ENCODE data around the gene TSGA10IP. TPM values are rescaled to one million over a fixed set of nuclear protein-coding genes. Genes with fewer than 3 reads are reported as not detected.

Gene TSGA10IP
- total RNA-seq, 2 experiments from 2014 or later: not detected

DNA sequence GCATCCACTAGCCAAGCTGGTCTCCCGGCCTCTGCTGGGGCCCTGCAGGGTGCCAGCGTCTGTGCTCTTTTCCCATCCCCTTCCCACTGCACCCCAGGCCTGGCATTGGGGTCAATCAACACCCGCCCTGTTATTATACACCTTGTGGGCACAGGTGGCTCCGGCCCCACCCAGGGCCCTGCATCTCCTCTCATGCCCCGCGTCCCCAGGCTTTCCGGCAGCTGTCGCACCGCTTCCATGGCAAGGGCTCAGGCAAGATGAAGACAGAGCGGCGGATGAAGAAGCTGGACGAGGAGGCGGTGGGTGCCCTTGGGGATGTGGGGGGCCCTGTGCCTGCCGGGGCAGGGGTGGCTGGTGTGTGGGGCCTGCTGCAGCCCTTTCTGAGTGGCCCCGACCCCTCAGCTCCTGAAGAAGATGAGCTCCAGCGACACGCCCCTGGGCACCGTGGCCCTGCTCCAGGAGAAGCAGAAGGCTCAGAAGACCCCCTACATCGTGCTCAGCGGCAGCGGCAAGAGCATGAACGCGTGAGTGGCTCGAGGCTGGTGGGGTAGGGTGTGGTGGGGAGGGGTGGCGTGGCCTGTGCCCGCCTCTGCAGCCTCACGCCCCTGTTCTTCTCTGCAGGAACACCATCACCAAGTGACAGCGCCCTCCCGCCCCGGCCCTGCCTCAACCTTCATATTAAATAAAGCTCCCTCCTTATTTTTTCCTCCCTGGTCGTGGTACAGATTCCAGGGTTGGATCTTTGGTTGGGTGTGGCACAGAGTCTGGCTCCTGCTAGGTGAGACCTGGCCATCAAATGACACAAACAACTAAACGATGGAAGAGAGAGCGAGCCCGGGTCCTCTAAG is 33.3 kb downstream of the TSGA10IP start:
- POLR2A ChIA-PET: no interaction called here
- peaks cover 36% of the 10 kb centered on the region for H3K36me3 Mint-ChIP-seq (ENCODE audit: low read depth)
- ATAC-seq (no peak), DNase-seq (no peak)
- H3K27ac Mint-ChIP-seq: no peak overlapping the region
- CTCF ChIA-PET: interaction anchor here (1.0 to 2.0 kb wide), 3 partner anchors 91 to 162 kb away, joined by 3 to 10 read pairs (median 4); partner anchors contain the start of gene FIBP
- H3K9me3 Mint-ChIP-seq (ENCODE audit: insufficient read depth): no peaks in the 10 kb centered on the region
- no peaks in the 10 kb centered on the region for H3K27me3 Mint-ChIP-seq (ENCODE audit: low read depth)
- no peak overlapping the region for H3K4me3 Mint-ChIP-seq
- no peaks in the 10 kb centered on the region for H3K4me1 Mint-ChIP-seq (ENCODE audit: low read depth)

DNA sequence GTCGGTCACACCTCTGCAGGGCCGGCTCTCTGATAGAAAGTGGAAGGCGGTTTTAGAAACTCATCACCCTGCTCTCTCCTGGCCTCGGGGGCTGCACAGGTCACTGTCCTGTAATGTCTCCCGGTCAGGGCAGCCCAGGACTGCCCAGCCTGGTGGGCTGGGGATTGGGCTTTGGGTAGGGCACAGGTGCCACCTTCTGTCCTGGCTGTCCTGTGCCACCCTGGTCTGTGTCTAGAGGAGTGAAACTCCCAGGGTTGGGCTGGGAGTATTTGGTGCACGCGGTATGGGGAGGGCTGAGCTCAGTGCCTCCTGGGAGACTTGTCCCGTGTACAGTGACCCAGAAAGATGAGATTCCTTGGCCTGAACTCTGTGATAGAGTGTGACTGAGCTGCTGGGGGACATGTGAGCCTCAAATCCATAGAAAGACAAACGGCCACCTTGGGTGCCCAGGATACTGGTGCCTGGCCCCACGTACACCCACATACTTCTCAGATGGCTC is 34.0 kb downstream of the TSGA10IP start:
- ATAC-seq (no peak), DNase-seq (no peak)
- Mint-ChIP-seq H3K4me3 (no peak overlapping the region), H3K36me3 (ENCODE audit: low read depth) (peaks cover 32% of the 10 kb centered on the region), H3K27me3 (ENCODE audit: low read depth) (no peaks in the 10 kb centered on the region), H3K4me1 (ENCODE audit: low read depth) (no peaks in the 10 kb centered on the region), H3K9me3 (ENCODE audit: insufficient read depth) (no peaks in the 10 kb centered on the region), H3K27ac (peak overlapping the region; percentile 34)
- POLR2A ChIA-PET: no interaction called here
- CTCF ChIA-PET: interaction anchor here (1.0 to 2.0 kb wide), 3 partner anchors 91 to 162 kb away, joined by 3 to 10 read pairs (median 4); partner anchors contain the start of gene FIBP

DNA sequence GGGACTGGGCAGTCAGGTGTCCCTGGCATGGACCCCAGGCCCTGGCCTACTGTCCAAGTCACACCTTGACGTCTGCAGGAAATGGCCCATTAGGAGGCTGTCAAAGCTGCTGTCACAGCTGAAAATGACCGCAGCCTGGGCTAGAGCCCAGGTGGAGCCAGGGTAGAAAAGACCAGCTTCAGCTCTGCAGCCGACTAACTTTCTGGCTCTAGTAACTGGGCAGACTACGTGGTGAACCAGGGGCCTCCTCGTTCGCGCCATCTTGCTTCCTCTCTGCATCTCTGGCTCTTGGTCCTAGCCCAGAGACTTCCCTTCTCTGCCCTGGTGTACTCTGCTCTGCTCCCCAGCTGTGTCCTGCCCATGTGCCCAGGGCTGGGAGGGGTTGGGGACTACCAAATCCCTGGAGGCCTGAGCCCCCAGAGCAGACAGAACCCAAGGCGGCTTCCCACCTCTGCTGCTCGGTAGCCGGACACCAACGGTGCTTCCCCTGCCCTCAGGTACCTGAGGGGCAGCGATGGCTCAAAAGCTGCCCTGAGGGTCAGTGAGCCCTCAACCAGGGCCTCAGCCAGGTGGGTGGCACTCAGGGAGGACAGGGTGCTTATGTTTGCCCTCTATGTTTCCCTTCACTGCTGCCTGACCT is 35.9 kb downstream of the TSGA10IP start:
- POLR2A ChIA-PET: no interaction called here

DNA sequence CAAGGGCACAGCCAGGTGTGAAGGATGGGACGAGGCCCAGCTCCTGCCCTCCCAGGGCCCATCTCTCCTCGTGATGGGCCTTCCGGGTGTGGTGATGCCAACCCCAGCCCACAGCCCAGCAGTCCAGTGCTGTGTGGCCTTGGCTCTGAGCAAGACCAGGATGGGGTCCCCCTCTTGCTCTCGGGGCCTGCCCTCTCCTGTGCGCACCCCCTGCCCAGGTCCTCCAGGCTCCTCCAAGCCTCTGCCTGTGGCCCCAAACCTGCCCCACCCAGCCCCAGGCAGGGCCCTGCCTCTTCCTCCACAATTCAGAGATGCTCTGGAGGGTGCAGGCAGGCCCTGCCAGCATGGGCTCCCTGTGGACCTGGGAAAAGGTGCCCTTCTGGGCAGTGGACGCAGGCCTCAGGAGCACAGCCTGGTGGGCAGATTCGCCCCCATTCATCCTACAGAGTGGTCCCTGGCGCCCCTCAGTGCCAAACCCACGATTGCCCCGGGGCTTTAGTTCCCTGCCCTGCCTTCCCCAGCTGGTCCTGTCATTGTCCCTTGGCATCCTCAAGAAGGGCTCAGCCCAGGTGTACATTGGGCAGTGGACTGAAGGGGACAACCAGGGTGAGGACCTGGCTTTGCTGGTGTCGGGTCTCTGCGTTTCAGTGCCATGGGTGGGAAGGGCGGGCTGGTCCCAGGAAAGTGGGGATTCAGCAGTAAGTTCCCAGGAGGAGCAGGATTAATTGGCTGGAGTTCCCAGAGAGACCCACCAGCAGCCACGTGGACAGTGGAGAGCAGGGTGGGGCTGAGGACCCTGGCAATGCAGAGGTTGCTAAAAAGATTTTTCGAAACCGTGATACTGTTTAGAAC is 36.9 kb downstream of the TSGA10IP start:
- H3K36me3 Mint-ChIP-seq (ENCODE audit: low read depth): peaks cover 18% of the 10 kb centered on the region
- no peaks in the 10 kb centered on the region for H3K9me3 Mint-ChIP-seq (ENCODE audit: insufficient read depth)
- DNase-seq (no peak), ATAC-seq (no peak)
- H3K4me3 Mint-ChIP-seq: no peak overlapping the region
- no peaks in the 10 kb centered on the region for H3K4me1 Mint-ChIP-seq (ENCODE audit: low read depth)
- CTCF ChIA-PET: interaction anchor here (12.2 kb wide), 1 partner anchor 93 kb away, joined by 259 read pairs; the partner anchor contains the start of genes CCDC85B and FIBP
- no peaks in the 10 kb centered on the region for H3K27me3 Mint-ChIP-seq (ENCODE audit: low read depth)
- POLR2A ChIA-PET: interaction anchor here (0.6 kb wide), 1 partner anchor 101 kb away, joined by 3 read pairs; no protein-coding TSS in a partner anchor
- no peak overlapping the region for H3K27ac Mint-ChIP-seq

More for the DNA sequence above, 35.9 kb downstream of the TSGA10IP start:
- ATAC-seq: no peak
- CTCF ChIA-PET: interaction anchor here (12.2 kb wide), 1 partner anchor 92 kb away, joined by 259 read pairs; the partner anchor contains the start of genes CCDC85B and FIBP
- Mint-ChIP-seq H3K27me3 (ENCODE audit: low read depth) (no peaks in the 10 kb centered on the region), H3K4me1 (ENCODE audit: low read depth) (no peaks in the 10 kb centered on the region), H3K27ac (no peak overlapping the region), H3K9me3 (ENCODE audit: insufficient read depth) (no peaks in the 10 kb centered on the region), H3K36me3 (ENCODE audit: low read depth) (peaks cover 25% of the 10 kb centered on the region), H3K4me3 (no peak overlapping the region)
- no peak for DNase-seq

DNA sequence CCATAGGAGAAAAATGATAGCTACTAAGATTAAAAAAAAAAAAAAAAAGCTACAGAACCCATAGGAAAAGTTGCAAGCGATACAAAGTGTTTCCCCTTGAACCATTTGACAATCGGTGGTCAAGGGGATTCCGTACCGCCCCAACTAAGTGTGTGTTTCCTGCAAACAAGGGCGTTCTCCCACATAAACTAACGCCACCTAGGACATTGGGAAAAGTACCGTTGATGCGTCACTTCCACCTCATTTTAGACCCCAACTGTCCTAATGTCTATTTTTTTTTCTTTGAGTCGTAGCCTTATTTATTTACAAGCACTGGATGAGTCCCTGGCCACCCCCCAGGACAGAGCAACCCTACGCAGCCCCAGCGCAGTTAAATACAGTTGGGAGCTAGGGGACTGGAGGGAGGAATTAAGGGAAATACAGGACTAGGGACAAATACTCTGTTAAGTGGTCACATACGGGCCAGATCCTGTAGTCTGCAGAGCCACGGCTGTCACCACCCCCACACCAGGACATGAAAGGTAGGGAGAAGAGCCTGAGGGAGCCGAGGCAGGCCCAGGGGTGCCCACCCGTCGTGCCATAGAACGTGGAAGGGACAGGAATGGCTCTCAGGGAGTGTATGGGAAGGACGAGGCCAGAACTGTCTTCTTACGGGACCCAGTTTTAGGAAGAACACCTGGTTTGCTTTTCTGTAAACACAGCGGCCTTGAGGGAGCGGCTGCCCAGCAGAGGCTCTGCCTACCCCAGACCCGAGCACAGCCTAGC is 37.7 kb downstream of the TSGA10IP start:
- no peak overlapping the region for H3K27ac Mint-ChIP-seq
- no peak for ATAC-seq
- H3K27me3 Mint-ChIP-seq (ENCODE audit: low read depth): no peaks in the 10 kb centered on the region
- no peaks in the 10 kb centered on the region for H3K4me1 Mint-ChIP-seq (ENCODE audit: low read depth)
- H3K4me3 Mint-ChIP-seq: no peak overlapping the region
- CTCF ChIA-PET: interaction anchor here (12.2 kb wide), 1 partner anchor 94 kb away, joined by 259 read pairs; the partner anchor contains the start of genes CCDC85B and FIBP
- H3K9me3 Mint-ChIP-seq (ENCODE audit: insufficient read depth): no peaks in the 10 kb centered on the region
- POLR2A ChIA-PET: interaction anchor here (0.6 kb wide), 1 partner anchor 102 kb away, joined by 3 read pairs; no protein-coding TSS in a partner anchor
- DNase-seq: no peak
- peaks cover 14% of the 10 kb centered on the region for H3K36me3 Mint-ChIP-seq (ENCODE audit: low read depth)

DNA sequence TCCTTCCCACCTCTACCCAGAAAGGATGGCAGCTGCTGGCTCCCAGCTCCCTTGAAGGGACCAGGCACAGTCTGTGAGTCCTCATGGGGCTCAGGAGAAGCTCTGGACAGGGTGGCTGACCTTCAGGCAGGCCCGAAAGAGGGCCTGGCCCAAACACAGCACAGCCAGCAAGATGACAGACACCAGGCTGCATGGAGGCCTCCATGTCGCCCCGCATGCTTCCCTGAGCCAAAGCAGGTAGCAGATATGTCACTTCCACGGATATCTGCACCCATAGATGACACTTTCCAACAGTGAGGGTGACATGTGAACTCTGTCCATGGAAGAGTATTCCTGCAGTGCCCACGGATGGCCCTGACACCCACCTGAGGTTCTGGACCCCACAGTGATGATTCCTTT is 38.3 kb downstream of the TSGA10IP start:
- Mint-ChIP-seq H3K4me1 (ENCODE audit: low read depth) (no peaks in the 10 kb centered on the region), H3K27ac (no peak overlapping the region), H3K36me3 (ENCODE audit: low read depth) (peaks cover 12% of the 10 kb centered on the region), H3K4me3 (no peak overlapping the region), H3K27me3 (ENCODE audit: low read depth) (no peaks in the 10 kb centered on the region), H3K9me3 (ENCODE audit: insufficient read depth) (no peaks in the 10 kb centered on the region)
- ChIA-PET POLR2A (interaction anchor here (0.6 kb wide), 1 partner anchor 124 kb away, joined by 3 read pairs; the partner anchor contains the start of gene MUS81), CTCF (interaction anchor here (12.2 kb wide), 1 partner anchor 95 kb away, joined by 259 read pairs; the partner anchor contains the start of genes CCDC85B and FIBP)
- no peak for ATAC-seq
- no peak for DNase-seq

DNA sequence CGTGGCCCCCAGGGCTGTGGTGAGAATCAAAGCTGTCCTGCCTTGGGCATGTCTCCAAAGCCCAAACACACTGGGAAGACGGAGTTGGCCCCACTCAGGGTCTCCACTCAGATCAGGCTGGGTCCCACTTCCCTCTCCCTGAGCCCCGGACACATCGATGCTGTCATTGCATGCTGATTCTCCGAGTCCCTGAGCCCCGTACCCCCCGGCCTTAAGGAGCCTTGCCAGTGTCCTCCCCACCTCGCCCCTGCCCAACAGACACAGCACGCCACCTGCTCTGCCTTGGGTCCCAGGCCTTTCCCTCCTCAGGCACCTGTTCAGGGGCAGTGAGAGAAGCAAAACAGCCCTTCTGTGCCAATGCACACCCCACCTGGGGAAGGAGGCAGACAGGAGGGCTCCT is 42.1 kb downstream of the TSGA10IP start:
- Mint-ChIP-seq H3K36me3 (ENCODE audit: low read depth) (peaks cover 10% of the 10 kb centered on the region), H3K27ac (no peak overlapping the region)
- no peak for DNase-seq

DNA sequence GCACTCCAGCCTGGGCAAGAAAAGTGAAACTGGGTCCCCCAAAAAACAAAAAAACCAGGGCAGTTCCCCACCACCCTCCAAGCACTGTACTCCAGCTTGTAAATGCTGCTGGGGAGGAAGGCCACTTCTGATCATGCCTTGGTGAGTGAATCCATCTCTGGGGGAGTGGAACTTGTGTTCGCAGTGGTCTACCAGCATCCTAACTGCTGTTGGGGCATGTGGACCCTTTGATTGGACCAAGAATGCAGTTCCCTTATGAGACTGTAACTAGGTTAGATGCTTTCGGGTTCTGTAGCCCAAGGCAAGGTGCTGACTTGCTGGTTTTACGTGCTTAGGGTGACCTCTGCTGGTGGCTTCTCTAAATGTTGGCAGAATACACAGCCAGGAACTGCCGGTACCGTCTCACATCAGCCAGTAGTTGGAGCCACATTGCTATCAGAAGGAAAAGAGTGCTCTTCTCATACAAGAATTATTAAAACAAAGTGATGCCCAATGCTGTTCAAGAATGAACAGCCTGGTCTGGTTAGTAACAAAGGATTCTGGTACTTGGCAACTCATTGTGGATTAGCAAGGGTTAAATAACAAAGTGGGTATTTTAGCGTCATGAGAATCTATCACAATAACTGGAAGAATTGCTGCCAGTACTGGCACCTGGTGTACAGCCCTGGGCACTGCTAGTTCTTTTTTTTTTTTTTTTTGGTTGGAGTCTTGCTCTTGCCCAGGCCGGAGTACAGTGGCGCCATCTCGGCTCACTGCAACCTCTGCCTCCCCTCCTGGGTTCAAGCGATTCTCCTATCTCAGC is 43.7 kb downstream of the TSGA10IP start:
- Mint-ChIP-seq H3K9me3 (ENCODE audit: insufficient read depth) (no peaks in the 10 kb centered on the region), H3K27ac (peak overlapping the region; percentile 75), H3K4me3 (no peak overlapping the region), H3K4me1 (ENCODE audit: low read depth) (peaks cover 9% of the 10 kb centered on the region), H3K36me3 (ENCODE audit: low read depth) (peaks cover 10% of the 10 kb centered on the region), H3K27me3 (ENCODE audit: low read depth) (no peaks in the 10 kb centered on the region)
- POLR2A ChIA-PET: interaction anchor here (0.9 to 1.3 kb wide), 4 partner anchors 10 to 105 kb away, joined by 3 to 8 read pairs (median 4); partner anchors contain the start of gene FIBP
- DNase-seq: peak; percentile 97
- CTCF ChIA-PET: interaction anchor here (0.5 to 12.2 kb wide), 20 partner anchors 10 to 284 kb away, joined by 3 to 259 read pairs (median 4); partner anchors contain the start of genes CCDC85B, CFL1, FIBP and KAT5
- peak; percentile 100 for ATAC-seq

More for the DNA sequence above, 42.1 kb downstream of the TSGA10IP start:
- CTCF ChIA-PET: interaction anchor here (1.6 to 12.2 kb wide), 2 partner anchors 98 to 207 kb away, joined by 6 to 259 read pairs; partner anchors contain the start of genes CCDC85B and FIBP
- no peak for ATAC-seq
- Mint-ChIP-seq H3K27me3 (ENCODE audit: low read depth) (no peaks in the 10 kb centered on the region), H3K9me3 (ENCODE audit: insufficient read depth) (no peaks in the 10 kb centered on the region), H3K4me1 (ENCODE audit: low read depth) (peaks cover 9% of the 10 kb centered on the region), H3K4me3 (no peak overlapping the region)
- POLR2A ChIA-PET: no interaction called here

DNA sequence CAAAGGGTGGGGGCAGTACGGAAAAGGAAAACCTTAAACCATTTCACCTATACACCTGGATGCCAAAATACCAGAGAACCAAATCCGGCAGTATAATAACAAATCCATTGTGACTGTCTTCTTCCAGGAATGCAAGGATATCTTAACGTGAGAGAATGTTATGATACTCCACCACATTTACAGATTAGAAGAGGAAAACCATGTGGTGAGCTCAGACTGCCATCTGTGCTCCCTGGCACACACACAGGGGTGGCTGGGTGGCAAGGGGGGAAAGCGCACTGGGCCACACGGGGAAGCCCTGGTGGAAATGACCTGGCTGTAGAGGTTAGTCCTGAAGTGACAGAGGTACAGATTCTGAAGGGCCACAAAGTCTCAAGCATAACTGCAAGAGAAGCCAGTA is 46.8 kb downstream of the TSGA10IP start:
- H3K27ac Mint-ChIP-seq: no peak overlapping the region
- peaks cover 9% of the 10 kb centered on the region for H3K4me1 Mint-ChIP-seq (ENCODE audit: low read depth)
- no peak overlapping the region for H3K4me3 Mint-ChIP-seq
- ATAC-seq (no peak), DNase-seq (no peak)
- peaks cover 22% of the 10 kb centered on the region for H3K36me3 Mint-ChIP-seq (ENCODE audit: low read depth)
- no peaks in the 10 kb centered on the region for H3K27me3 Mint-ChIP-seq (ENCODE audit: low read depth)
- CTCF ChIA-PET: interaction anchor here (0.9 to 12.2 kb wide), 7 partner anchors 8 to 281 kb away, joined by 3 to 259 read pairs (median 6); partner anchors contain the start of genes BANF1, CCDC85B, EIF1AD and FIBP
- no peaks in the 10 kb centered on the region for H3K9me3 Mint-ChIP-seq (ENCODE audit: insufficient read depth)
- POLR2A ChIA-PET: interaction anchor here (1.2 kb wide), 1 partner anchor 10 kb away, joined by 4 read pairs; the partner anchor contains the start of genes BANF1 and EIF1AD

DNA sequence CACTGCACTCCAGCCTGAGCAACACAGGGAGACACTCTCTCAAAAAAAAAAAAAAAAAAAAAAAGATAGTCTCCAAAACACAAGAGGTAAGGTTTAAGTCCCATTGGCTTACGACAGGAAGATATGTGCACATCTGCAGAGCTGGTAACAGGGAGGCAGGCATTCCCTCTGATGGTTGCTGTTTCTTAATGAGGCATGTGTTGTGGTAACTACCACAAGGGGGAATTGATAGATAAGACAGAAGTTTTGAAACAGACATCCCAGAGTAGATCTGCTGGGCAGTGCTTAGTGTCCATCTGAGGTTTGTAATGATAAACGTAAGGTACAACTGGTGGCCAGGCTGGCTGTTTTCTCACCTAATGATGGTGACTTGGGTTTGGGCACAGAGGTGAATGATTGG is 52.0 kb downstream of the TSGA10IP start:
- ChIA-PET CTCF (no interaction called here), POLR2A (no interaction called here)
- H3K36me3 Mint-ChIP-seq (ENCODE audit: low read depth): peaks cover 53% of the 10 kb centered on the region
- no peak overlapping the region for H3K27ac Mint-ChIP-seq
- H3K4me1 Mint-ChIP-seq (ENCODE audit: low read depth): peaks cover 28% of the 10 kb centered on the region
- no peaks in the 10 kb centered on the region for H3K9me3 Mint-ChIP-seq (ENCODE audit: insufficient read depth)
- ATAC-seq (no peak), DNase-seq (no peak)
- no peaks in the 10 kb centered on the region for H3K27me3 Mint-ChIP-seq (ENCODE audit: low read depth)
- no peak overlapping the region for H3K4me3 Mint-ChIP-seq
